WERI-Rb-1 (cell line): Measurements from ENCODE around the gene DSCAM.

Experiments
- DNase-seq: peaks from one replicate; pipeline ENCODE4 v3.0.0-alpha.2; 2020
- H3K27ac ChIP-seq: fragments of 250-450 bp; sonication (Bioruptor Pico); 2 replicates; pipeline ENCODE4 v1.5.1; 2020; ENCODE audit warnings: mild to moderate bottlenecking, moderate library complexity
- H3K27me3 ChIP-seq: fragments of 250-450 bp; sonication (Bioruptor Pico); 2 replicates; pipeline ENCODE4 v1.5.1; 2021; ENCODE audit warnings: mild to moderate bottlenecking, low read depth, moderate library complexity; ENCODE audit not compliant: insufficient read depth, severe bottlenecking
- H3K36me3 ChIP-seq: fragments of 250-450 bp; sonication (Bioruptor Pico); 2 replicates; pipeline ENCODE4 v1.5.1; 2020; ENCODE audit warnings: mild to moderate bottlenecking, moderate library complexity
- H3K4me3 ChIP-seq: 2 replicates; pipeline ENCODE4 v1.5.1; 2011; ENCODE audit warnings: low read depth, mild to moderate bottlenecking, control low read depth, low read length
- H3K9me3 ChIP-seq: fragments of 250-450 bp; sonication (Bioruptor Pico); 2 replicates; pipeline ENCODE4 v1.5.1; 2021; ENCODE audit warnings: mild to moderate bottlenecking, moderate library complexity; ENCODE audit not compliant: severe bottlenecking
- CTCF ChIP-seq: IDR thresholded peaks from 2 replicates; pipeline ENCODE4 v1.5.1; 2011; ENCODE audit warnings: low read depth, mild to moderate bottlenecking, control low read depth, inconsistent platforms, low read length

The DSCAM gene

DNA sequence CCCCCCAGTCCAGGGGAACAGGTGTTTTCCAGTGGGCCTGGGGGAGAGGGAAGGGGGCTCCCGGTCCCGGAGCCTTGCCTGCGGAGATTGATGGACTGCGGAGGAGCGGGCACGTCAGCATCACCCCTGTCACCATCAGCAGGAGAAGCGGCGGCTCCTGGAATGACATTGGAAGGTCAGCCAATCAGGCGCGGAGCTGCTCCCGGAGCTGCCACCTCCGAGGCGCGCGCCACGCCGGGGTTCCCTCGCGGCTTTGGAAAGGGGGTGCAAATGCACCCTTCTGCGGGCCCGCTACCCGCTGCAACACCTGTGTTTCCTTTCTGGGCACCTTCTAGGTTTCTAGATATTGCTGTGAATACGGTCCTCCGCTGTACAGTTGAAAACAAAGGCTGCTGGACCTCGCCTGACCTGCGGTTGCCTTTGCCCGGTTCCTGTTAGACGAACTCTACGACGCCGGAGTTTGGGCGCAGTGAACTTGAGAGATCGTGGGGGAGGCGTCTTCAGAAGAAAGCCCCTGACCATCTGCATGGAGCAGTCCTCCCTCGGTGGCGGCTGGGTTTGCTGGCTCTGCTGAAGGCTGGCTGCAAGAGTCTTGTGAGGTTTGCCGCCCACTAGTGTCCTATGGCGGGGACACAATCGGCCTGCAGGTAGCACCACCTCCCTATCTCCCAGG is 5.3 kb downstream of the DSCAM start:
- peak overlapping the region; percentile 30 for H3K27ac ChIP-seq
- DNase-seq: peak; percentile 97

DNA sequence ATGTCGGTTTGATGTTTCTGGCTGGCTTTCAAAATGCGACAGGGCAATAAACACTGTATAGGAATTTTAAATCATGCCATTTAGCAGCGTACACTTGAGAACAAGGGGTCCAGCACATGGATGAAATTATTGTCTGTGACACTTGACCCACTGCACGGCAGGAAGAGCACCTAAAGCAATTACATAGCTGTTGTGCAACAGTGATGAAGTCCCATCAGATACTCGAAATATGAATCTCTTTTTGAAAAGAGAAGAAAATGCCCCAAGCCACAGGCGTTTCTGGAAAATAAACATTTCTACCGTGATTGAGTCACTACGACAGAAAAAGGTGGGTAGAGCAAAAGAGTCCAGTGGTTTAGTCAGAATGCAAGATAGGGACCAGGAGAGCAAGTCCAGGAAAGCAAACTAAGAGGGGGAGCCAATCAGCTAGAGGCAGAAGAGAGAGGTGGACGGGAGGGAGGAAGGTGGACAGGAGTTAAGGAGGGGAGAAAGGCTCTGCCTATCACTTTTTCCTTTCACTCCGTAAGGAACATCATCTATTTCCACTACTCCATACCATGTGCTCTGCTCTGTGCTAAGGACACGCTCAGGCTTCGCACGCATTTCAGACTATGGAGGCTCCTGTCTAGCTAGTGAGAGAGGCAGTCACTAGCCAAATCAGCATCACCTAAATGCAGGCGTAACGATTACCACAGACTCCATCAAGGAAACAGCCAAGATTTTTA is 6.4 kb downstream of the DSCAM start:
- Histone ChIP-seq H3K36me3 (no peaks in the 10 kb centered on the region), H3K27me3 (no peaks in the 10 kb centered on the region), H3K4me3 (no peak overlapping the region), H3K9me3 (no peaks in the 10 kb centered on the region), H3K27ac (no peak overlapping the region)
- TF ChIP-seq CTCF: no peak
- no peak for DNase-seq

More for the DNA sequence above, 5.3 kb downstream of the DSCAM start:
- Histone ChIP-seq H3K27me3 (no peaks in the 10 kb centered on the region), H3K36me3 (no peaks in the 10 kb centered on the region), H3K4me3 (peak overlapping the region; percentile 57), H3K9me3 (no peaks in the 10 kb centered on the region)
- TF ChIP-seq CTCF: peak; percentile 99

- no peak for DNase-seq
- H3K27me3 ChIP-seq: no peaks in the 10 kb centered on the region
- TF ChIP-seq CTCF: no peak
- H3K4me3 ChIP-seq: no peak overlapping the region
- H3K27ac ChIP-seq: no peak overlapping the region
- no peaks in the 10 kb centered on the region for H3K9me3 ChIP-seq
- H3K36me3 ChIP-seq: no peaks in the 10 kb centered on the region
These were observed 7.4 kb downstream of the DSCAM start for GRCh38 chr21:40839521-40839920.

DNA sequence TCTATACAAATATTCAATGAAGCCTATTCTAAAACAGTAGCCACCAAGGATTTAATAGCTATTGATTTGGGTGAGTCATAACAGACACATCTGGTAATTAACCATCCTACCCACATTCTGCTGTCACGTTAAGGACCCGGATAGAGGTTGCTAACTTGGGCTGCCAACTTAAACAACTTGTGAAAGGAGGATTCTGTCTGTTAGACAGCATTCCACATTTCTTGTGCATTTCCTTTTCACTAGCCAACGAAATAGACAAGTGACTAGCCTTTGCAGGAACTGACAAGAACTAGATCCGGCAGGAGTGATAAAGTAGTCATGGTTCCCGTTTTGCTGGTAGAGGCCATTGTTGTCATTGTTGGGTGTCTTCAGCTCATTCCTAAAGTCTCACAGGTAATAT is 9.5 kb downstream of the DSCAM start:
- DNase-seq: no peak
- no peaks in the 10 kb centered on the region for H3K9me3 ChIP-seq
- H3K4me3 ChIP-seq: no peak overlapping the region
- H3K27me3 ChIP-seq: no peaks in the 10 kb centered on the region
- no peaks in the 10 kb centered on the region for H3K36me3 ChIP-seq
- no peak overlapping the region for H3K27ac ChIP-seq
- TF ChIP-seq CTCF: no peak

DNA sequence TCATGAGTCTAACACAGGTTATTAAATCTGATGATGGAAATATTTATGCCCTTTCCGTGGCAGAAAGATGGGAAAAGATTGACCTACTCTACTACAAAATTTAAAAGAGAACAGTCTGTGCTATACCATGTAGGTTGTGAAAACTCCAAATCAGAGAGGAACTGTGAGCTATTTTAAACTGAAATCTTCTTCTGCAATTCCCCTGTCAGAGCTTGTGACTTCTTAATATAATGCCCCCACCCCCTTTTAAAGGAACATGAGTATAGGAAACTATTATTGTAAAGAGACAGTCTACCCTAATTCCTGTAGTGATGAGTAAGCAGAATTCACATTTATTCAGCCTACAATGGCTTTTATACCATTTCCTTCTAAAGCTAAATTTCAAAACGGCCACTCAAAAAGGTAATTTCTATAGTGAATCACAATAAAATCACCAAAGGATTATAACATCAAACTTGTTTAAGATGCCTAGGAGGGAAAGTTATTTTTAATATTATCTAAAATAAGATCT is 11.7 kb downstream of the DSCAM start:
- no peak overlapping the region for H3K27ac ChIP-seq
- H3K9me3 ChIP-seq: no peaks in the 10 kb centered on the region

More for the DNA sequence above, 11.7 kb downstream of the DSCAM start:
- TF ChIP-seq CTCF: no peak
- Histone ChIP-seq H3K36me3 (no peaks in the 10 kb centered on the region), H3K4me3 (no peak overlapping the region), H3K27me3 (no peaks in the 10 kb centered on the region)
- no peak for DNase-seq
